HFF-Myc (cell line): ENCODE data around the gene PPRC1.
A peak's percentile ranks its signal among the peaks of the same experiment; 100 is the strongest.

Experiments used
- DNase-seq: peaks from one replicate; pipeline ENCODE4 v3.0.0-alpha.2; 2011; ENCODE audit warnings: low read depth; ENCODE audit errors: extremely low read depth
- H3K4me3 ChIP-seq: replicated peaks from 2 replicates; pipeline ENCODE4 v1.5.1; 2011; ENCODE audit warnings: low read depth, mild to moderate bottlenecking, control low read depth, low read length
- TF ChIP-seq, protein P1 (sequence below): IDR thresholded peaks from 2 replicates; pipeline ENCODE4 v1.5.1; 2012; ENCODE audit warnings: mild to moderate bottlenecking, low read depth, low read length, control low read depth; ENCODE audit errors: missing control alignments

PPRC1 gene

DNA sequence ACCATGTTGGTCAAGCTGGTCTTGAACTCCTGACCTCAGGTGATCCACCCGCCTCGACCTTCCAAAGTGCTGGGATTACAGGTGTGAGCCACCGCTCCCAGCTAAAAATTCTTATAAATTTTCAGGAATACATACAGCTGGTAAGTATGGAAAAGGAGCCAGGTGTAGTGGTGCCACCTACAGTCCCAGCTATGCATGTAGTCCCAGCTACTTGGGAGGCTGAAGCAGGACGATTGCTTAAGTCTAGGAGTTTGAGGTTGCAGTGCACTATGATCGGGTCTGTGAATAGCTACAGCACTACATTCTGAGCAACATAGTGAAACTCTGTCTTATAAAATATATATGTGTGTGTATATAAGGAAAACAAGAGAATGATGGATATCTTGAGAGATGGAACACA is 31.7 kb upstream of the PPRC1 start:
- DNase-seq = no peak
- TF ChIP-seq, protein P1, sequence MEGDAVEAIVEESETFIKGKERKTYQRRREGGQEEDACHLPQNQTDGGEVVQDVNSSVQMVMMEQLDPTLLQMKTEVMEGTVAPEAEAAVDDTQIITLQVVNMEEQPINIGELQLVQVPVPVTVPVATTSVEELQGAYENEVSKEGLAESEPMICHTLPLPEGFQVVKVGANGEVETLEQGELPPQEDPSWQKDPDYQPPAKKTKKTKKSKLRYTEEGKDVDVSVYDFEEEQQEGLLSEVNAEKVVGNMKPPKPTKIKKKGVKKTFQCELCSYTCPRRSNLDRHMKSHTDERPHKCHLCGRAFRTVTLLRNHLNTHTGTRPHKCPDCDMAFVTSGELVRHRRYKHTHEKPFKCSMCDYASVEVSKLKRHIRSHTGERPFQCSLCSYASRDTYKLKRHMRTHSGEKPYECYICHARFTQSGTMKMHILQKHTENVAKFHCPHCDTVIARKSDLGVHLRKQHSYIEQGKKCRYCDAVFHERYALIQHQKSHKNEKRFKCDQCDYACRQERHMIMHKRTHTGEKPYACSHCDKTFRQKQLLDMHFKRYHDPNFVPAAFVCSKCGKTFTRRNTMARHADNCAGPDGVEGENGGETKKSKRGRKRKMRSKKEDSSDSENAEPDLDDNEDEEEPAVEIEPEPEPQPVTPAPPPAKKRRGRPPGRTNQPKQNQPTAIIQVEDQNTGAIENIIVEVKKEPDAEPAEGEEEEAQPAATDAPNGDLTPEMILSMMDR = peak; percentile 5
- no peak overlapping the region for H3K4me3 ChIP-seq

DNA sequence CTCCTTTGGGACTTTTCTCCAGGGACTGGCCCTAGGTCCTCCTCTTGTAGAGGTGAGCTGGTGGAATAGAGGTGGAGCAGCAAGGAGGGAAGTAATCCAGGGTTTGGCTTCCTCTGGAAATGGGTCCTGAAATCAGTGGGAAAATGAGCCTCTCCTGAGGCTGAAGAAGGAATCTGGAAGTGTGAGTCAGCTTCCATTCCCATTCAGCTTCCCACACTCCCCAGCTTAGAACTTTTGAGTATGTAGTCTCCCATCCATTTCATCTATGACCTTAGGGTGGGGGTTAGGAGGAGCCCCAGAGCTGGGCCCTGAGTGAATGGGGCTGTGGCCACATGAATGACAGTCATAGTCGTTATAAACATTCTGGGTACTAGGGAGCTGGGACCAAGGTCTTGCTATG is 30.4 kb upstream of the PPRC1 start:
- no peak overlapping the region for H3K4me3 ChIP-seq
- no peak for DNase-seq
- TF ChIP-seq, protein P1 = no peak

DNA sequence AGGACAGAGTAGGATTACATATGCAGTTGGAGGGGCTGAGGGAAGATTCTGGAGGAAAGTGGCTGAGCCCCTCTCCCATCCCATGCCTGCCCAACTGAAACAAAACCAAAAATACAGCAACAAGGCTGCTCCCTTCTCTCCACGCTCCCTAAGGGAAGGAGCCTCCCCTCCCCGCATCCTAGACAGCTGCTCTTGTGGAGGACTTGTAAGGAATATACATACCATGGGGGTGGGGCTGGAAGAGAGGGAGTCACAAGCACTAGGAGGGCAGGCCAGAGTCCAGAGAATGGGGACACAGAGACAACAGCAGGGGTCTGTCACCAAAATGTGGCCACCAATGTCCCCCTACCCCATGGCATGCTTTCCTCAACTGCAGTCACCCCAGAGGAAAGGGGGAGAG is 25.8 kb upstream of the PPRC1 start:
- TF ChIP-seq, protein P1 = no peak
- DNase-seq = no peak
- no peak overlapping the region for H3K4me3 ChIP-seq

DNA sequence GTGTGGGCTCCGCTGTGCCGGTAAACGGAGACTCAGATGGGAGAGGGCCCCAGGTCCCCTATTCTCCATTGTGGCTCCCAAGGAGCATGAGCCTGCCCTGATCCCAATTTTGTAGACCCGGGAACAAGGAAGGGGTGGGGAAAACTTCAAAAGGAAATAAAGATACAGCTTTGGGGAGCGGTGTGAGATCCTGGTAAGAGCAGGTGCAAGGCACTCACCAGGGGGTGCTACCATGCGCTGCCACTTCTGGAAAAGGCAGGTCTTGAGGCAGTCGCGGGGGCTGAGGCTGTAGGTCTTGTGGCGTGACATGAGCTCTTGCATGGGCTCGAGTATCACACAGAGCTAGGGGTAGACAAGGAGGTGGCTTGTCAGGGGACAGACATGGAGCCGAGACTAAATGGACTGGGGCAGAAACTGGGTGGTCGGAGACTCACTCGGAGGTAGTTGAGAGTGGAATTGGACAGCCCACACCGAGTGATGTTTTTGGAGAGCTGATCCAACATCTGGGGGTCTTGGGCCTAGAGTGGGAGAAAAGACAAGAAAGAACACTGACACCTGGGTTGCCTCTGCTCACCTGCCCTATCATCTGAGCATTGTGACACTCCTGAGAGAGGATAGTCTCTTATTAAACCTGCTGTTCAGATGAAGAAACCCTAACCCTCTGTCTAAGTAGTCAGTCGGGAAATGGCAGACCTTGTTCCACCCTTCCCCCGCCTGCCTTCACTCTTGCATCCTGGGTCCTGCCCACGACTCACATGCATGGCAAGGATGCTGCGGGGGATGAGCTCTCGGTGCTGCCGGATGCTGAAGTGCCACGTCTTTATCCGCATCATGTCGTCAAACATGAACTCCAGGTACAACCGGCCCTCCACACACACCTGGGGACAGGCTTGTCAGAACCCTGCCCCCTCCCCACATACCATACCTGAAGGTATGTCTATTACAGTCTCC is 23.4 kb upstream of the PPRC1 start:
- H3K4me3 ChIP-seq = no peak overlapping the region
- DNase-seq = no peak
- TF ChIP-seq, protein P1 = no peak

DNA sequence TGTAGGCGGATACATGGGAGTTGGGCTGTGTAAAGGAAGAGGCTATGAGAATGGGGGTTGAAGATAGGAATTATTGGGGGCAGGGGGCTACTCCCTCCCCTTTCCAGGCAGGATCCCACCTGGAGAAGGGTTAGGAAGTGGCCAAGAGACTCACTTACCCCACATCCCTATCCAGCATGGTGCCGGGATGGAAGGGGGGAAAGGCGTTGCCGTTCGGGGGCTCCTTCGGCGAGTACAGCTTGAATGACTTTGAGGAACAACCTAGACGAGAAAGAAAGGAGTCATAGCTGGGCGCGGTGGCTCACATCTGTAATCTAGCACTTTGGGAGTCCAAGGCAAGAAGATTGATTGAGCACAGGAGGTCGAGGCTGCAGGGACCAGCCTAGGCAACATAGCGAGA is 21.6 kb upstream of the PPRC1 start:
- TF ChIP-seq, protein P1 = no peak
- DNase-seq = no peak
- H3K4me3 ChIP-seq = no peak overlapping the region

DNA sequence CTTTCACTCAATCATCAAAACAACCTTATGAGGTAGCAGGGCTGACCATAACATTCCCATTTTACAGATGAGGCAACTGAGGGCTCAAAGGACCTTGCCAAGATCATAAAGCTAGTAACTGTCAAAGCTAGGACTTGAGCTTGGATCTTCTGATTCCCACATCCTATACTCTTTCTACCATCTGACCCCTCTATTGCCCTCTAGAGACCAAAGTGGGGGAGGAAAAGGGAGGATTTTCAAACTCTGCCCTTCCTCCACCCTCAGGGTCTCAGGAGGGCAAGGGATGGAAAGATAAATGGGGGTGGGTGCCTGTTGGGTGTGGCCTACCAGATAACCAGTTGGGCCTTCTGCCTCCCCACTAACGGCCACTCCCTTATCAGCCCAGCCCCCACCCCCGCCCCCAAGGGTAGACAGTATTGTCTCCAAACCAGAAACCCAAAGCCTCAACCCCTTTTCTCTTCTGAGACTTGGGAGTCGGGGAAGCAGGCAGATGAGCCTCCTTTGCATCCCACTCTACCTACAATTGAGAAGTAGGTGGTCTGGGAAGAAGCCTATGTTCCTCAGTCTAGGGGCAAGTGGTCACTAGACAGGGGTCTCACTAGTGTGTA is 20.5 kb upstream of the PPRC1 start:
- H3K4me3 ChIP-seq = peak overlapping the region; percentile 88
- no peak for DNase-seq
- TF ChIP-seq, protein P1 = peak; percentile 24
